ENCODE measurements around the gene STK11IP. TPM values are rescaled to one million over a fixed set of nuclear protein-coding genes. Genes with fewer than 3 reads are reported as not detected.

Gene STK11IP
- total RNA-seq, 2 experiments from 2014 or later: 26.4 to 27.5 TPM

DNA sequence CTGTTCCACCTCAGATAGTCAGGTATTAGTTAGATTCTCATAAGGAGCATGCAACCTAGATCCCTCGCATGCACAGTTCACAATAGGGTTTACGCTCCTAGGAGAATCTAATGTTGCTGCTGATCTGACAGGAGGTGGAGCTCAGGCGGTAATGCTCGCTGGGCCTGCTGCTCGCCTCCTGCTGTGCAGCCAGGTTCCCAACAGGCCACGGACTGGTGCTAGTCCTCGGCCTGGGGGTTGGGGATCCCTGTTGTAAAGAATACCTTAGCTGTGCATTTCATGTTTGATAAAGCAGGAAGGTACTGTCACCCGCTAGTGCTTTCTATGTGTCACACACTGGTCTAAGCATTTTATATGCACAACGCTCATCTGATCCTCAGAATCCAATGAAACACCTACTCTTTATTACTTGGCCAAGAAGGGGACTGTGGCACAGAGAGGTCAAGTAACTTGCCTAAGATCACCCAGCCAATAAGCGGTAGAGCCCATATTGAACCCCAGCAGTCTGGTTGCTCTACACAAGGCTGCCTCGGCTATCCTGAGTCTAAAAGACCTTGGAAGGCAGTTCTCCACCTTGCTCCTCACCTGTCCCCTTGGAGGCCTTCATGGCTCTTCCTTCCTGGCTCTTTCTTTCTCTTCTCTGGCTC lies 65.6 kb downstream of the STK11IP start:
- intact Hi-C loops (cut with micrococcal nuclease): no loop called here
- no peak for ATAC-seq
- Mint-ChIP-seq H3K27ac (no peak overlapping the region), H3K4me3 (no peak overlapping the region), H3K4me1 (ENCODE audit: low read depth) (no peaks in the 10 kb centered on the region), H3K27me3 (peaks cover 13% of the 10 kb centered on the region), H3K9me3 (peaks cover 2% of the 10 kb centered on the region), H3K36me3 (ENCODE audit: low read depth) (no peaks in the 10 kb centered on the region)
- DNase-seq: no peak
- POLR2A ChIA-PET: no interaction called here
- CTCF ChIA-PET: no interaction called here
- TF ChIP-seq, protein P1, sequence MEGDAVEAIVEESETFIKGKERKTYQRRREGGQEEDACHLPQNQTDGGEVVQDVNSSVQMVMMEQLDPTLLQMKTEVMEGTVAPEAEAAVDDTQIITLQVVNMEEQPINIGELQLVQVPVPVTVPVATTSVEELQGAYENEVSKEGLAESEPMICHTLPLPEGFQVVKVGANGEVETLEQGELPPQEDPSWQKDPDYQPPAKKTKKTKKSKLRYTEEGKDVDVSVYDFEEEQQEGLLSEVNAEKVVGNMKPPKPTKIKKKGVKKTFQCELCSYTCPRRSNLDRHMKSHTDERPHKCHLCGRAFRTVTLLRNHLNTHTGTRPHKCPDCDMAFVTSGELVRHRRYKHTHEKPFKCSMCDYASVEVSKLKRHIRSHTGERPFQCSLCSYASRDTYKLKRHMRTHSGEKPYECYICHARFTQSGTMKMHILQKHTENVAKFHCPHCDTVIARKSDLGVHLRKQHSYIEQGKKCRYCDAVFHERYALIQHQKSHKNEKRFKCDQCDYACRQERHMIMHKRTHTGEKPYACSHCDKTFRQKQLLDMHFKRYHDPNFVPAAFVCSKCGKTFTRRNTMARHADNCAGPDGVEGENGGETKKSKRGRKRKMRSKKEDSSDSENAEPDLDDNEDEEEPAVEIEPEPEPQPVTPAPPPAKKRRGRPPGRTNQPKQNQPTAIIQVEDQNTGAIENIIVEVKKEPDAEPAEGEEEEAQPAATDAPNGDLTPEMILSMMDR (IDR thresholded peaks at IDR 0.05): no peak

DNA sequence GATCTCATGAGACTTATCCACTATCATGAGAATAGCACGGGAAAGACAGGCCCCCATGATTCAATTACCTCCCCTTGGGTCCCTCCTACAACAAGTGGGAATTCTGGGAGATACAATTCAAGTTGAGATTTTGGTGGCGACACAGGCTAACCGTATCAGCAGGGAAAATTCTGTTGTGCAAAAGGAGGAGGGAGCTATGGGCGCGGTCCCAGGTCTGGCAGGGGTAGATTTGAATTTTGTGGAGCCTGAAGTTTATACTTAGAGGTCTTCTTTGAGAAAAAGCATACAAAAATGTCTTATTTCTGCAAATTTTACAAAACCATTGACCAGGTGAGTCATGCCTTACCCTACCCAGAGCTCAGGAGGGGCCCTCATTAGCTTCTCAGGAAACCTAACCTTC lies 66.4 kb downstream of the STK11IP start:
- Mint-ChIP-seq H3K27me3 (peaks cover 13% of the 10 kb centered on the region), H3K4me3 (no peak overlapping the region), H3K4me1 (ENCODE audit: low read depth) (no peaks in the 10 kb centered on the region), H3K9me3 (peaks cover 2% of the 10 kb centered on the region), H3K27ac (no peak overlapping the region), H3K36me3 (ENCODE audit: low read depth) (no peaks in the 10 kb centered on the region)
- DNase-seq (no peak), ATAC-seq (no peak)
- TF ChIP-seq, protein P1 (IDR thresholded peaks at IDR 0.05): no peak
- ChIA-PET POLR2A (no interaction called here), CTCF (interaction anchor here (1.5 kb wide), 1 partner anchor 25 kb away, joined by 5 read pairs; no protein-coding TSS in a partner anchor)
- intact Hi-C loops (cut with micrococcal nuclease): no loop called here

DNA sequence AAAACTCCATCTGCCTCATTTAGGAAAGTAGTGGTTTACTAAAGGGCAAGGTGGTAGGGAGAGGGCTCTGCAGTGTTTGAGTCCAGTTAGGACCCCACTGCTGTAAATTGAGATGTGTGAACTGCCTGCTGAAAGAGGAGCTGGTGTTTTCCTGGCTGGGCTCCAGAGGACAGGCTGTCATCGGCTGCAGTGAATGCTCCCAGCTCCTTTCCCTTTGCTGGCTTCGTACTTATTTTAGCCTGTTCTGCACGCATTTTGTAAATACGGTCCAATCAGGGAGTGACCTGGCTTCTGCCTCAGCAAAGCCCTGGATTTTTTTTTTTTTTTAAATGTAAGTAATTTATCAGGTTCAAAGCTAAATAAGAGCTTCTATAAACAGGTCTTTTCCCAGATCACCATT lies 67.3 kb downstream of the STK11IP start:
- no peaks in the 10 kb centered on the region for H3K36me3 Mint-ChIP-seq (ENCODE audit: low read depth)
- H3K4me3 Mint-ChIP-seq: no peak overlapping the region
- CTCF ChIA-PET: interaction anchor here (1.5 kb wide), 1 partner anchor 25 kb away, joined by 5 read pairs; no protein-coding TSS in a partner anchor

DNA sequence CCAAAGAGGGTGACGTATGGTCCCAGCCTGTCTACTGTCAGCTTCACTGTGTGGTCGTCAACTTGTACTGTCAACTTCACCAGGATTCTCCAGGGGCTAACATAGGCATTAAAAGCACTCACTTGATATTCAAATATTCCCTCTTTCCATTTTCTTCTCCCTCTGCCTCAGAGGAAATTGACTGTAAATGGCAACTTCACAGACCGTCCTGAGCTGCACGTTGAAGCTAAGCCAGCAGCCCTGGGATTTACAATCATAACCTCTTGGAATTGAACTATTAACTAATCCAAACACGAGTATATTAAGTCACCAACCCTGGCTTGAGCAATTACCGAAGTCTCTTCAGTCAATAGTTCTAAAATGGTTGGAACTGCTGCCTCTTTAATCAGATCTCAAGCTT lies 68.3 kb downstream of the STK11IP start:
- TF ChIP-seq, protein P1 (IDR thresholded peaks at IDR 0.05): no peak
- ChIA-PET POLR2A (no interaction called here), CTCF (no interaction called here)
- Mint-ChIP-seq H3K4me3 (no peak overlapping the region), H3K36me3 (ENCODE audit: low read depth) (no peaks in the 10 kb centered on the region), H3K9me3 (peaks cover 2% of the 10 kb centered on the region), H3K4me1 (ENCODE audit: low read depth) (no peaks in the 10 kb centered on the region), H3K27me3 (peaks cover 11% of the 10 kb centered on the region), H3K27ac (no peak overlapping the region)
- intact Hi-C loops (cut with micrococcal nuclease): no loop called here
- no peak for ATAC-seq
- DNase-seq: no peak

More for the DNA sequence above, 67.3 kb downstream of the STK11IP start:
- Mint-ChIP-seq H3K27ac (no peak overlapping the region), H3K27me3 (peaks cover 13% of the 10 kb centered on the region), H3K9me3 (peaks cover 2% of the 10 kb centered on the region), H3K4me1 (ENCODE audit: low read depth) (no peaks in the 10 kb centered on the region)
- DNase-seq (no peak), ATAC-seq (no peak)
- TF ChIP-seq, protein P1 (IDR thresholded peaks at IDR 0.05): no peak
- intact Hi-C loops (cut with micrococcal nuclease): no loop called here
- POLR2A ChIA-PET: no interaction called here

Small RNA genes lying within 50 kb of the gene (microRNA-seq; reads per million reads assigned to microRNA genes)
- not detected for gene MIR3132 (ENCODE audit: borderline microRNAs expressed, borderline replicate concordance)

Other genes starting within 250 kb of the STK11IP start
- 100 to 1,000 TPM; 112 to 113 TPM for gene DNPEP, start 209.9 kb upstream of the STK11IP start, total RNA-seq
- not detected for gene DES, start 179.5 kb upstream of the STK11IP start, total RNA-seq
- gene SPEG, start 163.0 kb upstream of the STK11IP start, total RNA-seq: 1 to 10 TPM; 2.1 to 2.3 TPM
- gene GMPPA, start 99.0 kb upstream of the STK11IP start, total RNA-seq: 10 to 100 TPM; 32.4 to 34.2 TPM
- gene ASIC4, start 83.4 kb upstream of the STK11IP start, total RNA-seq: not detected
- gene CHPF, start 54.0 kb upstream of the STK11IP start, total RNA-seq: 10 to 100 TPM; 16.6 to 18.4 TPM
- 1 to 10 TPM; 2.1 to 2.2 TPM for gene TMEM198, start 53.8 kb upstream of the STK11IP start, total RNA-seq
- gene OBSL1, start 26.3 kb upstream of the STK11IP start, total RNA-seq: 1 to 10 TPM; 1.3 to 1.4 TPM
- not detected for gene INHA, start 25.5 kb upstream of the STK11IP start, total RNA-seq
- not detected for gene SLC4A3, start 29.8 kb downstream of the STK11IP start, total RNA-seq

All from activated CD8-positive, alpha-beta T cell treated with anti-CD3 and anti-CD28 coated beads for 36 hours (primary cell).